ENCODE measurements around the gene TOB1. TPM values are rescaled to one million over a fixed set of nuclear protein-coding genes. Genes with fewer than 3 reads are reported as not detected.
"Not testable (repeated sequence)": the region's sequence is repeated elsewhere in the genome, so short reads cannot be mapped to it uniquely, and the experiment has no call there.

TOB1 gene
- total RNA-seq, 1 experiment from 2014 or later, result 53.1 TPM

- POLR2A ChIA-PET, result interaction anchor here (0.9 to 2.2 kb wide), 6 partner anchors 10 to 75 kb away, joined by 3 to 19 read pairs (median 5); partner anchors contain the start of gene TOB1
- Mint-ChIP-seq H3K27ac (ENCODE audit: low read depth, unreplicated experiment) (no peak overlapping the region), H3K27me3 (ENCODE audit: insufficient read depth, unreplicated experiment) (no peaks in the 10 kb centered on the region), H3K4me1 (ENCODE audit: insufficient read depth, unreplicated experiment) (peaks cover 16% of the 10 kb centered on the region), H3K4me3 (ENCODE audit: unreplicated experiment) (no peak overlapping the region), H3K9me3 (ENCODE audit: unreplicated experiment) (no peaks in the 10 kb centered on the region), H3K36me3 (ENCODE audit: insufficient read depth, unreplicated experiment) (no peaks in the 10 kb centered on the region)
- no peak for TF ChIP-seq CTCF (IDR thresholded peaks at IDR 0.05; ENCODE audit: unreplicated experiment)
- CTCF ChIA-PET, result interaction anchor here (0.8 to 1.2 kb wide), 2 partner anchors 11 to 27 kb away, joined by 3 to 5 read pairs; no protein-coding TSS in a partner anchor
- intact Hi-C loops (cut with micrococcal nuclease), result no loop called here
- BruUV-seq (replicated peaks), result no TSS peak
- DNase-seq (ENCODE audit: unreplicated experiment), result no peak
Measured at GRCh38 chr17:50879086-50879485, 12.9 kb upstream of the TOB1 start.

- H3K9me3 Mint-ChIP-seq (ENCODE audit: unreplicated experiment), result no peaks in the 10 kb centered on the region
- no peak overlapping the region for H3K27ac Mint-ChIP-seq (ENCODE audit: low read depth, unreplicated experiment)
- H3K27me3 Mint-ChIP-seq (ENCODE audit: insufficient read depth, unreplicated experiment), result no peaks in the 10 kb centered on the region
- H3K4me3 Mint-ChIP-seq (ENCODE audit: unreplicated experiment), result no peak overlapping the region
- H3K36me3 Mint-ChIP-seq (ENCODE audit: insufficient read depth, unreplicated experiment), result no peaks in the 10 kb centered on the region
- BruUV-seq (replicated peaks), result no TSS peak
- intact Hi-C loops (cut with micrococcal nuclease), result no loop called here
- no peak for TF ChIP-seq CTCF (IDR thresholded peaks at IDR 0.05; ENCODE audit: unreplicated experiment)
- CTCF ChIA-PET, result no interaction called here
- no peak for DNase-seq (ENCODE audit: unreplicated experiment)
- POLR2A ChIA-PET, result interaction anchor here (1.5 to 2.2 kb wide), 3 partner anchors 9 to 58 kb away, joined by 3 to 19 read pairs (median 4); partner anchors contain the start of gene TOB1
- peaks cover 12% of the 10 kb centered on the region for H3K4me1 Mint-ChIP-seq (ENCODE audit: insufficient read depth, unreplicated experiment)
Measured at GRCh38 chr17:50877838-50878237, 11.7 kb upstream of the TOB1 start.

- intact Hi-C loops (cut with micrococcal nuclease); DNase-seq (ENCODE audit: unreplicated experiment); H3K4me1 Mint-ChIP-seq (ENCODE audit: insufficient read depth, unreplicated experiment); H3K4me3 Mint-ChIP-seq (ENCODE audit: unreplicated experiment); BruUV-seq (replicated peaks); H3K9me3 Mint-ChIP-seq (ENCODE audit: unreplicated experiment); H3K27me3 Mint-ChIP-seq (ENCODE audit: insufficient read depth, unreplicated experiment); H3K36me3 Mint-ChIP-seq (ENCODE audit: insufficient read depth, unreplicated experiment); H3K27ac Mint-ChIP-seq (ENCODE audit: low read depth, unreplicated experiment): not testable (repeated sequence)
- POLR2A ChIA-PET, result interaction anchor here (1.7 kb wide), 1 partner anchor 10 kb away, joined by 9 read pairs; the partner anchor contains the start of gene TOB1
- CTCF ChIA-PET, result interaction anchor here (0.5 kb wide), 1 partner anchor 59 kb away, joined by 3 read pairs; no protein-coding TSS in a partner anchor
Measured at GRCh38 chr17:50877042-50877441, 10.9 kb upstream of the TOB1 start.

GRCh38 chr17:50875074-50875473 lies 8.9 kb upstream of the TOB1 start:
- H3K4me1 Mint-ChIP-seq (ENCODE audit: insufficient read depth, unreplicated experiment), result peaks cover 5% of the 10 kb centered on the region
- ChIA-PET POLR2A (interaction anchor here (3.8 to 3.9 kb wide), 2 partner anchors 9 to 17 kb away, joined by 13 to 23 read pairs; no protein-coding TSS in a partner anchor), CTCF (interaction anchor here (0.6 kb wide), 1 partner anchor 23 kb away, joined by 5 read pairs; no protein-coding TSS in a partner anchor)
- H3K36me3 Mint-ChIP-seq (ENCODE audit: insufficient read depth, unreplicated experiment), result no peaks in the 10 kb centered on the region
- no peak for DNase-seq (ENCODE audit: unreplicated experiment)
- no peaks in the 10 kb centered on the region for H3K27me3 Mint-ChIP-seq (ENCODE audit: insufficient read depth, unreplicated experiment)
- no peak overlapping the region for H3K27ac Mint-ChIP-seq (ENCODE audit: low read depth, unreplicated experiment)
- no peaks in the 10 kb centered on the region for H3K9me3 Mint-ChIP-seq (ENCODE audit: unreplicated experiment)
- no peak for TF ChIP-seq CTCF (IDR thresholded peaks at IDR 0.05; ENCODE audit: unreplicated experiment)
- no TSS peak for BruUV-seq (replicated peaks)
- no peak overlapping the region for H3K4me3 Mint-ChIP-seq (ENCODE audit: unreplicated experiment)
- intact Hi-C loops (cut with micrococcal nuclease), result no loop called here

Measured in MCF 10A (cell line).